ENCODE data around the gene NID2.
A peak's percentile ranks its signal among the peaks of the same experiment; 100 is the strongest.

GRCh38 chr14:52025310-52025709, 43.5 kb downstream of the NID2 start:
- TF ChIP-seq CTCF (IDR thresholded peaks at IDR 0.05; ENCODE audit: low read depth, low read length, missing input control) (no peak), ZBTB33 (IDR thresholded peaks at IDR 0.05) (peak; percentile 14), SP1 (IDR thresholded peaks at IDR 0.05) (no peak), GABPA (IDR thresholded peaks at IDR 0.05 in 1 of 2, conservative IDR thresholded peaks at IDR 0.05 in 1 of 2) (no peak), RAD21 (IDR thresholded peaks at IDR 0.05) (no peak), ATF3 (IDR thresholded peaks at IDR 0.05) (no peak), NR2F2 (IDR thresholded peaks at IDR 0.05) (peak; percentile 62), REST (IDR thresholded peaks at IDR 0.05) (peak; percentile 22), JUND (IDR thresholded peaks at IDR 0.05) (peak in 1 of 2 donors; percentile 62), RXRA (IDR thresholded peaks at IDR 0.05) (peak in 1 of 2 donors; percentile 28), MAX (IDR thresholded peaks at IDR 0.05) (peak; percentile 23)

Measured in liver (tissue), 3 donors.